GM18909 (cell line): ENCODE measurements around the gene DOCK7.
A peak's percentile ranks its signal among the peaks of the same experiment; 100 is the strongest.
"Not testable (repeated sequence)": the region's sequence is repeated elsewhere in the genome, so short reads cannot be mapped to it uniquely, and the experiment has no call there.

Experiments
- ATAC-seq: cut with Tn5 transposase; IDR thresholded peaks from one replicate; pipeline ENCODE4 v1.9.1; 2021; ENCODE audit warnings: mild to moderate bottlenecking; ENCODE audit not compliant: unreplicated experiment, poor library complexity

DOCK7 gene

GRCh38 chr1:62628506-62628905 is 59.7 kb downstream of the DOCK7 start:
- ATAC-seq, result no peak

DNA sequence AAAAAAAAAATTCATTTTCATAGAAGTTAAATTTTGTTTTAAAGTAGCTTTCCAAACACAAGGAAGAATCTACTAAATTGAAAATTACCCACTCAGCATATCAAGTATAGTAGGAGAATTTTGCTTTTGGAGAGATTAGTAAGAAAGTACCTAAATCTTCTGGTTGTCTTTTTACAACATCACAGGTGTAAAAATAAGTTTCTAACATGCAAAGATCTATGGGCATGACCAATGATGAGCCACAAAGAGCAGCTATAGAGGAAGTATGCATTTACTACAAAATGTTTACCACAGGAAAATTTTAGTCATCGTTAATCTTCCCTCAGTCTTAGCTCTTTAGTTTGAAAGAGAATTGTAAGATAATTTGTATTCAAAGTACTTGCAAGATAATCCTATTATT is 62.8 kb downstream of the DOCK7 start:
- peak; percentile 57 for ATAC-seq

DNA sequence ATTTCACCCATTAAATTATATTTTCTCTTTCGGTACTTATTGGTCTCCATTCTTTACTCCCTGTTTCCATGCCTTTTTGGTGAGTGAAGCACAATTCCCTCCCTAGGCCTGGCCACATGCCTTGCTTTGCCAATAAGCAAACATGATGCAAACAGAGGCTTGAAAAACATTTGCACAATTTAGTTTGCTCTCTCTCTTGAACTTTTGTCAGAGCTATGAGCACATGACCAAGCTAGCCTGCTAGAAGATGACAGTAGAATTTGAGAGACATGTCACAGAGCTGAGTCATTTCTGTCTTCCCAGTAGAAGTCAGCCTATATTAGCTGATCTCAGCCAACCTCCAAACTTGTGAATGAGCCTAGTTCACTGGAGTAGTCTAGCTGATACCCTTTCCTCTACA is 66.3 kb downstream of the DOCK7 start:
- peak; percentile 94 for ATAC-seq

DNA sequence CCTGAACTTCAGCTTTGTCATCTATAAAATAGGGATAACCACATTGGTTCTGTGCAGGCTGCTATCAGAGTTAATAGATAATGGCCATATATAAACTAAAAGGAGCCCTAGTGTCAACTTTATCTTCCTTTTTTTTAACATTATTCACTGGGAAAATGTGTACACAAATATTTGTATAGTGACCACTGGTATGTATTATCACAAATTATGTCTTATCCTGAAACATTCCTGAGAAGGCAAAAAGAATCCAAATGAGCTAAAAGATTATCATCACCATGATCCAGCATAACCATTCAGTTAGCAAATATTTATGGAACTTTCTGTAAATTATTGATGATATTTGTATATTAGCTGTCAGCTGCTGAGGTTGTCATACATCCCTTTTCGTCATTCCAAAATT is 74.3 kb downstream of the DOCK7 start:
- ATAC-seq, result no peak

DNA sequence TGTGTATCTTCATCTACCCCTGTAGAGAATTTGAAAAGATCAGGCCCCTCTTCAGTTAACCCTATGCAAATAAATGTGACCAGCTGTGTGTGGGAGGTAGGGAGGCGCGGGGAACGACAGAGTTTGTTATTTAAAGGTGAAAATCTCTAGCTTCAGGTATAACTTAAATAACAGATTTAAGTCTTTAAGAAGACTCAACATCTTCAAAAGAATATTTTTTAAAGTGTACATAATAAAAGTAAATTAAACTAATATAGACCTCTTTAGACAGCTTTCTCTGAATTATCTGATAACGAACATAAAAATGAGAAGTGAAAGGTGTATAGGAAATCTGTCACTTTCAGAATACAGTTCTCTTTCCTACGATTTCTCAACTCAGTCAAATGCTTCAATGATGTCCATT is 74.9 kb downstream of the DOCK7 start:
- peak; percentile 96 for ATAC-seq

- ATAC-seq, result no peak
These were observed 75.4 kb downstream of the DOCK7 start for GRCh38 chr1:62612770-62613169.

GRCh38 chr1:62610588-62610987 is 77.6 kb downstream of the DOCK7 start:
- ATAC-seq, result not testable (repeated sequence)

DNA sequence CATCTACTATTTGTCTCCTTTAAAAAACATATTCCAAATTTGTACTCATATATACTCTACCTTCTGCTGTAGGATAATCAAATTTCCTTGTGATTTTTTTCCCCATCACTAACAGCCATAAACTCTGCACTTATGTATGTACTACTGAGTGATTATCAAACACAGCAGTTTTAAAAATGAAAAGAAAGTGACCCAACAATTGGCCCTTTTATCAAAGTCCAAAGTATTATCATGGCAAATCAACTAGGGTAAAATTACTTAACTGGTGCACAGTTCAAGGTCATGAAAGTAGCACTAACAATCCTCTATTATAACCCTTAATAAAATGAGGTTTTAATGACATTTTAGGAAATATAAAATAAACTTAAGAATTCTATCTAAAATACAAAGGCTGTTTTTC is 79.3 kb downstream of the DOCK7 start:
- ATAC-seq, result no peak

DNA sequence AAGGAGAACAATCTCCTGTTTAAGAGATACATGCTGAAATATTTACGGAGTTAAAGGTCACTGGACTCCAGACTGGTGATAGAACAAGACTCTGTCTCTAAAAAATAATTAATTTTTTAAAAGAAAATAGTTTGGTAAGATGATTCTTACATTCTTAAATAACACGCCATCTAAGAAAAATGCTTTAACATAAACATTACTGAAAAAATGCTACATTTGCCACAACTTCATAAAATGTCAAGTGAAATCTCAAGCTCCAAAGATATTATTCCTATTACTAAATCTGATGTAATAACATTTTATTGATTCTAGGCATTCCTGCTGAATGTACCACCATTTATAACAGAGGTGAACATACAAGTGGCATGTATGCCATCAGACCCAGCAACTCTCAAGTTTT is 86.7 kb downstream of the DOCK7 start:
- ATAC-seq, result no peak

- ATAC-seq, result no peak
These were observed 89.1 kb downstream of the DOCK7 start for GRCh38 chr1:62599044-62599443.

- ATAC-seq, result no peak
These were observed 90.9 kb downstream of the DOCK7 start, which contains the start of gene ANGPTL3 for GRCh38 chr1:62597281-62597680. Gene ANGPTL3, plus strand, starts transcription at chr1:62597520. Its CDS starts 47 bp downstream, at chr1:62597567.

DNA sequence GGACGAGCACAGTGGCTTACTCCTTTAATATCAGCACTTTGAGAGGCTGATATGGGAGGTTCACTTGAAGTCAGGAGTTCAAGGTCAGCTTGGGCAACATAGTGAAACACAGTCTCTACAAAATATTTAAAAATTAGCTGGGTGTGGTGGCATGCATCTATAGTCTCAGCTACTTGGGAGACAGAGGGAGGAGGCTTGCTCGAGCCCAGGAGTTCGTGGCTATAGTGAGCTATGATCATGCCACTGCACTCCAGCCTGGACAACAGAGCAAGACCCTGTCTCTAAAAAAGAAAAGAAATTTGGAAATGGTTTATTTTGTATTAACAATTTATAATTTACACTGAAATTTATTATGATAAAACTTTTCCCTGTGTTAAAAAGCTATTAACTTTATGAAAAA is 92.5 kb downstream of the DOCK7 start:
- no peak for ATAC-seq

DNA sequence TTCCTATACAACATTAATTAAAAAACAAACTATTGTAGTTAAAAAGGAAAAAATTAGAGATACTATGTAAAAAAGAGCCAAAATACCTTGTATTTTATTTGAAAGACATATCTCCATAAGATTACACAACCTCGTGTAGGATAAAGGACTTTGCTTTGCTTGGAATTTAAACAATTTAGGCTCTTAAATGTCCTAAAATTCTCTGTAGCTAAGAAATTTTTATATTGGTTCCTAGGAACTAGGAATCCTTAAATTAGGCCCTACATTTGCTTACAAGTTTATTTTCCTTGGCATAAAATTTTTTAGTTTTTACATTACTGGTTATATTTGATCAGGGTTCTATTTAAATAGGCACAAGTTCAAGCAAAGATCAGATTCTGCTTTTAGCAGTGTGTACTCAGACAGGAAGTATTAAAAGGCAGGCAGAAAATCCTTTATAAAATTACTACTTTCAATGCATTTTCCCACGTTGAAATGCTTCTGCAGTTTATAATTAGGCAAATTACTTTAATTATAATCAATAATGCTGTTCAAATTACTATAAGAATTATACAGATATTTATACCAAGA is 94.3 kb downstream of the DOCK7 start:
- no peak for ATAC-seq

GRCh38 chr1:62590970-62591368 is 97.2 kb downstream of the DOCK7 start:
- no peak for ATAC-seq

DNA sequence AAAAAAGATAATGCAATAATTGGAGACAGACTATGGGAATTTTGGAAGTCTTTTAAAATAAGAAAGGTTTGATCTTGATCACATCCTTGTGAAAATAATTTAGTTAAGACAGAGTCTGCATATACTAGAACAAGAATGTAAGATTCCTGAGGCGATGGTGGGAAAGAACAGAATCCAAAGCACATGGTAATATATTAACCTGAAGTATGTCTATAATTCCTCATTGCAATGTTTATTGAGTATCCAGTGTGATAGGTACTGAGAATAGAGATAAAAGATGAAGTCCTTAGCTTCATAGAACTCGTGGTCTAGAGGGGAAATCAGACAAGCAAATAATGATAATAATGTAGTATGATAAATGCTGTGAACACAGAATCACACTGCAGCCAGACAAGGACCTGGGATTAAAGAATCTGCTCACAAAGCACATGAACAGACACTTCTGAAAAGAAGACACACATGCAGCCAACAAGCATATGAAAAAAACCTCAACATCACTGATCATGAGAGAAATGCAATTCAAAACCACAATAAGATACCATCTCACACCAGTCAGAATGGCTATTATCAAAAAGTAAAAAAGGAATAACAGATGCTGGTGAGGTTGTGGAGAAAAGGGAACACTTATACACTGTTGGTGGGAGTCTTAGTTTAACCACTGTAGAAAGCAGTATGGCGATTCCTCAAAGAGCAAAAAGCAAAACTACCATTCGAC is 97.8 kb downstream of the DOCK7 start:
- no peak for ATAC-seq

DNA sequence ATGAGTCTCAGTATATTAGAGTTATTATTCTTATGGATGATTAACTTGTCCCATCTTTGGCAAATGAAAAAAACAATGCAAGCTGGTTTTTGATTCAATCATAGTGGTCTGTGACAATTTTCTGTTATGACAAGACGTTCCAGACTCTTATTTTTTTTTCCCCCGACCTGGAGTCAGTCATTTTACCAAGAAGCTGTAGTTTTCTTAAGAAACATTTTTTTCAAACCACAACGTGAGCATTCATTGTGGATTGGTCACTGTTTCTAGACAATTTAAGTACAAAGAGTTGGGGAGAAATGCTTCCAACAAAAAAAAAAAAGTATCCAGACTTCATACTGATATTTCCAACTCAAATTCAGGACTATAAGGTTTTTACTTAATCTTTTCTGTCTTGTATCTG is 98.9 kb downstream of the DOCK7 start:
- no peak for ATAC-seq

DNA sequence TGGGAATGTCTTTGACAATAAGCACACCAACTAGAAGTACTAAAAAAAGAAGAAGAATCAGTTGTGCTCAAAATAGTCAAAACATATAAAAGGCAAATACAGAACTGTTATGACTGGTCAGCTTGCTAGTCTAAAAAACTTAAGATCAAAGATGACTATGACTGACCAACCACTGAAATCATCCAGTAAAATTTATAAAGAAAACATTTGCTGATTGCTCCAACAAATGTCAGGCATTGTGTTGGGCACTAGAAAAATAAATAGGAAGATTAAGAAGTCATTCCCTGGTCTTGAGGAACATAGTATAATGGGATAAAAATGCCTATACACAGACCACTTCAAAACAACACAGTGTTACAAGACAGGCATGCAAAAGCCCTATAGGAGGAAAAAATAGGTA is 100.2 kb downstream of the DOCK7 start:
- ATAC-seq, result no peak

DNA sequence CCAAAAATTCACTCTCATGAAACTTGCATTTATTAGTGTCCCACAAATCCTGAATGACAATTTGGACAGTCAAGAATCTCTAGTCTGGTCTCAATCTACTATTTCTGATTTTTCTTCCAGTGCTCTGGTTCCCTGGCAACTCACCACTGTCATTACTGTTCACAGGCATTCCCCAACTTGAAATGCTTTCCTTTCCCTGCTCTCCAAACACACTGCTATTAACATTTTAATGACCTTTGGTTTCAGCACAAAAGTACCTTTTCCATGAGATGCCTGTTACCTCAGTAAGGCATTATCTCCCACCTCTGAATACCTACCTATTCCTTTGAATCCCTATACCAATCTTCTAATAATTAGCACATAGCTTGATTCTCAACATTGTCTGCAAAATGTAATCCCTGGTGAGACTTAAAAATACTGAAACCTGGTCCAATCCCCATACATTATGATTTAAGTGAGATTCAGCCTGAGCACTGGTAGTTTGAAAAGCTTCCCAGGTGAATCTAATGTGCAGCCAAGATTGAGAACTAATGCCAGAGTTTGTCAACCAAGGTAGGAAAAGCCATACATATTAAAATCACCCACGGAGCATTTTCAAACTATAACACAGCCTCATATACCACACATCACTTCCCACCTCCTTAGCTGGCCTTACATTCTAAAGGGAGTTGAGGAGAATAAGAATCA is 102.6 kb downstream of the DOCK7 start:
- no peak for ATAC-seq

DNA sequence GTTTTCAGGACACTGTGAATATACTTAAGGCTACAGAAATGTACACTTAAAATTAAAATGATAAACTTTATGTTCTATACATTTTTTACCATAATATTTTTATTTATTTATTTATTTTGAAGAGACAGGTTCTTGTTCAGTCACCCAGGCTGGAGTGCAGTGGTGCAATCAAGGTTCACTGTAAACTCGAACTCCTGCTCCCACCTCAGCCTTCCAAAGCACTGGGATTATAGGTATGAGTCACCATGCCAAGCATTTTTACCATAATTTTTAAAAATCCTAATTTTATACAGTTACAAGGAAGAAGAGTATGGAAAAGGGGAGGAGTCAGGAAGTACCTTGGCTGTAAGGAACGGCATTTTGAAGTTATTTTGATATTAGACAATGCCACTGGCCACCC is 114.5 kb downstream of the DOCK7 start:
- ATAC-seq, result no peak

DNA sequence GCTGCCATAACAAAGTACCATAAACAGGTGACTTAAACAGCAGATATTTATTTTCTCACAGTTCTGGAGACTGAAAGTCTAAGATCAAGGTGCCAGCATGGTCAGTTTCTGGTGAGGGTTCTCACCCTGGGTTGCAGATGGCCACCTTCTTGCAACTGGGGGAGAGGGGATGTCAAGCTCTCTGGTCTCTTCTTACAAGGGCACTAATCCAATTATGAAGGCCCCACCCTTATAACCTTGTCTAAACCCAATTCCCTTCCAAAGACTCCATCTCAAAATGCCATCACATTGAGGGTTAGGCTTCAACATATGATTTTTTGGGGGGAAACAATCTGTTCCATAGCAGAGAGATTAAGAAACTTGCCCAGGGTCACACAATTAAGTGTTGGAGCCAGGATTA is 115.7 kb downstream of the DOCK7 start:
- ATAC-seq, result no peak

DNA sequence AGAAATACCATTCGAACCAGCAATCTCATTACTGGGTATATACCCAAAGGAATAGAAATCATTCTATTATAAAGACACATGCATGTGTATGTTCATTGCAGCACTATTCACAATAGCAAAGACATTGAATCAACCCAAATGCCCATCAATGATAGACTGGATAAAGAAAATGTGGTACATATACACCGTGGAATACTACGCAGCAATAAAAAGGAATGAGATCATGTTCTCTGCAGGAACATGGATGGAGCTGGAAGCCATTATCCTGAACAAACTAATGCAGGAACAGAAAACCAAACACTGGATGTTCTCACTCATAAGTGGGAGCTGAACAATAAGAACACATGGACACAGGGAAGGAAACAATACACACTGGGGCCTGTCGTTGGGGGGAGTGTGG is 116.7 kb downstream of the DOCK7 start:
- not testable (repeated sequence) for ATAC-seq

DNA sequence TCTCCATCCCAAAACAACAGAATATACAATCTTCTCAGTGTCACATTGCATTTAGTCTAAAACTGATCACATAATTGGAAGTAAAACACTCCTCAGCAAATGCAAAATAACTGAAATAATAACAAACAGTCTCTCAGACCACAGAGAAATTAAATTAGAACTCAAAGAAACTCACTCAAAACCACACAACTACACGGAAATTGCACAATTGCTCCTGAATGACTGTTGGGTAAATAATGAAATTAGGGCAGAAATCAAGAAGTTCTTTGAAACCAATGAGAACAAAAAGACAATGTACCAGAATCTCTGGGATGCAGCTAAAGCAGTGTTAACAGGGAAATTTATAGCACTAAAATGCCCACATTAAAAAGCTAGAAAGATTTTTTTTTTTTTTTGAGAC is 120.3 kb downstream of the DOCK7 start:
- ATAC-seq, result not testable (repeated sequence)
